SK-N-SH treated with all-trans-retinoic acid at 6 μM for 48 hours (cell line): ENCODE results near the gene GNL2.
"Not testable (repeated sequence)": the region's sequence is repeated elsewhere in the genome, so short reads cannot be mapped to it uniquely, and the experiment has no call there.

Source experiments
- CSDC2 ChIP-seq: fragments of 250-450 bp; sonication (Bioruptor Pico); IDR thresholded peaks from 2 replicates; pipeline ENCODE4 v1.5.0; 2020; ENCODE audit warnings: mild to moderate bottlenecking, moderate library complexity
- ISL1 ChIP-seq: fragments of 250-450 bp; sonication (Bioruptor Pico); IDR thresholded peaks from 2 replicates; pipeline ENCODE4 v2.1.2; 2022; ENCODE audit warnings: mild to moderate bottlenecking, moderate library complexity
- OSR1 ChIP-seq: fragments of 250-450 bp; sonication (Bioruptor Pico); IDR thresholded peaks from 2 replicates; pipeline ENCODE4 v1.8.0; 2022; ENCODE audit warnings: moderate library complexity, mild to moderate bottlenecking, inconsistent platforms
- PPARA ChIP-seq: fragments of 250-450 bp; sonication (Bioruptor Pico); IDR thresholded peaks from 2 replicates; pipeline ENCODE4 v1.5.0; 2020; ENCODE audit warnings: mild to moderate bottlenecking, borderline replicate concordance
- SNAI2 ChIP-seq: fragments of 250-450 bp; sonication (Bioruptor Pico); IDR thresholded peaks from 2 replicates; pipeline ENCODE4 v1.5.0; 2020; ENCODE audit warnings: mild to moderate bottlenecking, moderate library complexity
- TCF4 ChIP-seq: fragments of 250-450 bp; sonication (Bioruptor Pico); IDR thresholded peaks from 2 replicates; pipeline ENCODE4 v1.8.0; 2021; ENCODE audit warnings: mild to moderate bottlenecking, moderate library complexity, borderline replicate concordance
- ZFP30 ChIP-seq: fragments of 450-650 bp; formaldehyde crosslinking; IDR thresholded peaks from 2 replicates; pipeline ENCODE4 v1.5.0; 2022; ENCODE audit warnings: mild to moderate bottlenecking, moderate library complexity
- ZNF70 ChIP-seq: fragments of 450-650 bp; formaldehyde crosslinking; IDR thresholded peaks from 2 replicates; pipeline ENCODE4 v1.5.0; 2020; ENCODE audit warnings: mild to moderate bottlenecking, moderate library complexity
- TF ChIP-seq, protein P1 (sequence below): fragments of 250-450 bp; sonication (Bioruptor Pico); IDR thresholded peaks from 2 replicates; pipeline ENCODE4 v1.5.1; 2020; ENCODE audit warnings: low read depth, mild to moderate bottlenecking, moderate library complexity
- TF ChIP-seq, protein P2 (sequence below): fragments of 250-450 bp; sonication (Bioruptor Pico); IDR thresholded peaks from 2 replicates; pipeline ENCODE4 v1.8.0; 2020; ENCODE audit warnings: mild to moderate bottlenecking, moderate library complexity, borderline replicate concordance

DNA sequence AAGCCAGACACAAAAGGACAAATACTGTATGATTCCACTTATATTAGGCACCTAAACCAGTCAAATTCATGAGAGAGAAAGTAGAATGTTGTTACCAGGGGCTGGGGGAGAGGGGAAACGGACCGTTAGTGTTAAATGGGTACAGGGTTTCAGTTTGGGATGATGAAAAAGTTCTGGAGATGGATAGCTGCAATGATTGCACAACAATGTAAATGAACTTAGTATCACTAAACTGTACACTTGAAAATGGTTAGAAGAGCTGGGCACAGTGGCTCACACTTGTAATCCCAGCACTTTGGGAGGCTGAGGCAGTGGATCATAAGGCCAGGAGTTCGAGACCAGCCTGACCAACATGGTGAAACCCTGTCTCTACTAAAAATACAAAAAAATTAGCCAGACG is 11.2 kb downstream of the GNL2 start:
- TF ChIP-seq, protein P1, sequence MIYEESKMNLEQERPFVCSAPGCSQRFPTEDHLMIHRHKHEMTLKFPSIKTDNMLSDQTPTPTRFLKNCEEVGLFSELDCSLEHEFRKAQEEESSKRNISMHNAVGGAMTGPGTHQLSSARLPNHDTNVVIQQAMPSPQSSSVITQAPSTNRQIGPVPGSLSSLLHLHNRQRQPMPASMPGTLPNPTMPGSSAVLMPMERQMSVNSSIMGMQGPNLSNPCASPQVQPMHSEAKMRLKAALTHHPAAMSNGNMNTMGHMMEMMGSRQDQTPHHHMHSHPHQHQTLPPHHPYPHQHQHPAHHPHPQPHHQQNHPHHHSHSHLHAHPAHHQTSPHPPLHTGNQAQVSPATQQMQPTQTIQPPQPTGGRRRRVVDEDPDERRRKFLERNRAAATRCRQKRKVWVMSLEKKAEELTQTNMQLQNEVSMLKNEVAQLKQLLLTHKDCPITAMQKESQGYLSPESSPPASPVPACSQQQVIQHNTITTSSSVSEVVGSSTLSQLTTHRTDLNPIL (CRISPR knock-in tag): not testable (repeated sequence)
- TF ChIP-seq SNAI2 (CRISPR knock-in tag); ZFP30 (CRISPR knock-in tag); ISL1 (CRISPR knock-in tag); CSDC2; ZNF70 (CRISPR knock-in tag); OSR1 (CRISPR knock-in tag); PPARA (CRISPR knock-in tag); TCF4 (CRISPR knock-in tag): not testable (repeated sequence)
- TF ChIP-seq, protein P2, sequence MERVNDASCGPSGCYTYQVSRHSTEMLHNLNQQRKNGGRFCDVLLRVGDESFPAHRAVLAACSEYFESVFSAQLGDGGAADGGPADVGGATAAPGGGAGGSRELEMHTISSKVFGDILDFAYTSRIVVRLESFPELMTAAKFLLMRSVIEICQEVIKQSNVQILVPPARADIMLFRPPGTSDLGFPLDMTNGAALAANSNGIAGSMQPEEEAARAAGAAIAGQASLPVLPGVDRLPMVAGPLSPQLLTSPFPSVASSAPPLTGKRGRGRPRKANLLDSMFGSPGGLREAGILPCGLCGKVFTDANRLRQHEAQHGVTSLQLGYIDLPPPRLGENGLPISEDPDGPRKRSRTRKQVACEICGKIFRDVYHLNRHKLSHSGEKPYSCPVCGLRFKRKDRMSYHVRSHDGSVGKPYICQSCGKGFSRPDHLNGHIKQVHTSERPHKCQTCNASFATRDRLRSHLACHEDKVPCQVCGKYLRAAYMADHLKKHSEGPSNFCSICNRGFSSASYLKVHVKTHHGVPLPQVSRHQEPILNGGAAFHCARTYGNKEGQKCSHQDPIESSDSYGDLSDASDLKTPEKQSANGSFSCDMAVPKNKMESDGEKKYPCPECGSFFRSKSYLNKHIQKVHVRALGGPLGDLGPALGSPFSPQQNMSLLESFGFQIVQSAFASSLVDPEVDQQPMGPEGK (CRISPR knock-in tag): not testable (repeated sequence)
